Right lobe of liver (tissue), 6 donors: Measurements from ENCODE around the gene LST1. TPM values are rescaled to one million over a fixed set of nuclear protein-coding genes. Genes with fewer than 3 reads are reported as not detected.
A peak's percentile ranks its signal among the peaks of the same experiment; 100 is the strongest.

Experiments
- ATAC-seq, 4 donors: fragments of 200-7000 bp; cut with Tn5 transposase; one replicate each; pipeline ENCODE4 v1.9.1; 2020; ENCODE audit warnings: mild to moderate bottlenecking in 4 of 4, moderate library complexity in 4 of 4
- DNase-seq, 3 donors: peaks; one replicate each; pipeline ENCODE4 v3.0.0-alpha.2; 2020
- H3K27ac ChIP-seq, 3 donors: fragments of 200-600 bp; one replicate each; pipeline ENCODE4 v1.8.0; 2022
- H3K27me3 ChIP-seq, 2 donors: fragments of 200-600 bp; one replicate each; pipeline ENCODE4 v1.8.0; 2022
- H3K36me3 ChIP-seq, 4 donors: fragments of 200-600 bp; sonication (generic) in 1 of 4; one replicate each; pipeline versions ENCODE4 v1.5.1 to v1.8.0; 2017 to 2022; ENCODE audit warnings: control low read depth in 1 of 4
- H3K4me1 ChIP-seq, 4 donors: fragments of 200-600 bp; sonication (generic) in 1 of 4; one replicate each; pipeline versions ENCODE4 v1.5.1 to v1.8.0; 2017 to 2022; ENCODE audit warnings: control low read depth in 1 of 4
- H3K4me3 ChIP-seq, 3 donors: fragments of 200-600 bp; one replicate each; pipeline ENCODE4 v1.8.0; 2022
- H3K9me3 ChIP-seq, 4 donors: fragments of 200-600 bp; sonication (generic) in 1 of 4; one replicate each; pipeline versions ENCODE4 v1.5.1 to v1.8.0; 2017 to 2022; ENCODE audit warnings: control low read depth in 1 of 4
- CTCF ChIP-seq, 4 donors: fragments of 200-600 bp in 3 of 4; fragments of 450-650 bp in 1 of 4; IDR thresholded peaks; one replicate each; pipeline versions ENCODE4 v1.5.1 to v1.8.0; 2016 to 2022; ENCODE audit warnings: antibody characterized with exemption in 4 of 4, mild to moderate bottlenecking in 2 of 4
- POLR2A ChIP-seq: fragments of 450-650 bp; IDR thresholded peaks from one replicate; pipeline ENCODE4 v1.6.1; 2017; ENCODE audit warnings: antibody characterized with exemption, mild to moderate bottlenecking
- WGBS: methylation state at CpG from one replicate; pipeline ENCODE4 v1.1.6; 2018; ENCODE audit warnings: low coverage, low lambda C conversion rate; ENCODE audit not compliant: insufficient coverage; ENCODE audit errors: missing lambda C conversion rate; 5-methylcytosine and 5-hydroxymethylcytosine counted together
- intact Hi-C, 2 donors: fragments of 100-400 bp; cut with DNase I; formaldehyde crosslinking; loops; one replicate each; pipeline versions ENCODE4 v1.11.2 to v1.14.1; 2022
- total RNA-seq, 6 experiments: library from RNA; depleted of rRNA in 2 of 6; stranded (reverse); fragments of >200 nt in 2 of 6; fragmentation: NEBNext Ultra II Directional in 3 of 6; extraction: Animal tissue kit (Norgen Biotek cat#: 25700) in 3 of 6; gene quantifications; one replicate each; pipeline versions ENCODE4 v1.1.0 to v1.2.4, GENCODE V29; 2016 to 2023
- donor health status: DM: no; HTN: yes; CAD: no.
- donor health status: DM: no; HTN: no; CAD: no.
- donor health status: DM: no; HTN: no; CAD: no.
- donor health status: DM: no; HTN: yes; CAD: no.
- donor health status: DM: no; HTN: yes; CAD: no.

LST1 gene
- total RNA-seq, 6 experiments from 2014 or later: 1.5 to 21.5 (median 6.7) TPM

DNA sequence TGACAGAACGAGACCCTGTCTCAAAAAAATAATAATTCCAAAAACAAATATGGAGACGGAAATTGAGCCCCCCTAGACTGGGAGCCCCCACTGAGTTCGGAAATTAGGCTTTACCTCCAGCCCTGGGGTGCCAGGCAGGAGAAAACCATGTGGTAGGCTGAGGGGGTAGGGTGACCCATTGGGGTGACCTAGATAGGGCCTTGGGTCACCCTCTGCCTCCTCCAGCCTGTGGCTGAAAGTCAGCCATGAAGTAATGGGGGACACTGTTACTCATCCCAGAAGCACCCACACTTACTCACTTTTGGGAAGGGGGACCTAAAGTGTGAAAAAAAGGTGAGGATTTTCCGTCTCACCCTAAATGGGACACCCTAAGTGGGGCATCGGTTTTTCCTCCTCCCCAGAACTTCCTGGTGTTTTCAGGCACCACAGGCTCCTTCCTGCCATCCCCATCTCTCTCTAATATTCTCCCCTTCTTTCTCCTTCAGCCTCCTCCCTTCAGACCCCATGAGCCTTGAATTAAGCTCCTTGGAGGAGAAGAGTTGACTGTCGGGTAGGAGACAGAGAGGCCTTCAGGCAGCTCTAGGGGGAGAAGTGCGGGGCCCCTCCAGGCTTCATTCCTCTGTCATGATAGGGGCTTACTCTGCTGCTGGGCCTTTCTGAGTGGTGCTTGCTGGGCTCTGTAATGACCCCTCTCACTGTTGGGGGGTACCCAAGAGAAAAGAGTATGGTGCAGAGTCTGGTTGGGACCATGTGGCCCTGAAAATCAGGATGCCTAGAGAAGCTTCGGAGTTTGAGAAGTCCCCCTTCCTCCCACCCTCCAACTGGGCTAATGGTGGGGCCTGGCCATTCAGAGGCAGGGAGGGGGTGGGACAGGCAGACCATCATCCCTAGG is 6.3 kb upstream of the LST1 start:
- 88% methylated on average over 6 of the region's 8 CpGs for WGBS
- DNase-seq: peak in 1 of 3 donors; percentile 11
- intact Hi-C loops: no loop called here

GRCh38 chr6:31580438-31580740 is 5.7 kb upstream of the LST1 start:
- 38% methylated on average over 11 of the region's 11 CpGs for WGBS
- H3K36me3 ChIP-seq: no peaks in the 10 kb centered on the region
- no peak for ATAC-seq
- TF ChIP-seq CTCF (IDR thresholded peaks at IDR 0.05) (no peak), POLR2A (no peak)
- H3K4me1 ChIP-seq: no peaks in the 10 kb centered on the region
- no peaks in the 10 kb centered on the region for H3K27me3 ChIP-seq
- intact Hi-C loops: no loop called here
- H3K9me3 ChIP-seq: no peaks in the 10 kb centered on the region
- H3K27ac ChIP-seq: peak overlapping the region; percentile 58 to 85 (median 76)
- H3K4me3 ChIP-seq: peak overlapping the region; percentile 66 to 76 (median 68)
- DNase-seq: no peak

More for the DNA sequence above, 6.3 kb upstream of the LST1 start:
- Histone ChIP-seq H3K27me3 (no peaks in the 10 kb centered on the region), H3K27ac (no peak overlapping the region), H3K36me3 (no peaks in the 10 kb centered on the region), H3K4me3 (no peak overlapping the region), H3K4me1 (no peaks in the 10 kb centered on the region), H3K9me3 (no peaks in the 10 kb centered on the region)
- TF ChIP-seq POLR2A (no peak), CTCF (IDR thresholded peaks at IDR 0.05) (no peak)
- no peak for ATAC-seq

DNA sequence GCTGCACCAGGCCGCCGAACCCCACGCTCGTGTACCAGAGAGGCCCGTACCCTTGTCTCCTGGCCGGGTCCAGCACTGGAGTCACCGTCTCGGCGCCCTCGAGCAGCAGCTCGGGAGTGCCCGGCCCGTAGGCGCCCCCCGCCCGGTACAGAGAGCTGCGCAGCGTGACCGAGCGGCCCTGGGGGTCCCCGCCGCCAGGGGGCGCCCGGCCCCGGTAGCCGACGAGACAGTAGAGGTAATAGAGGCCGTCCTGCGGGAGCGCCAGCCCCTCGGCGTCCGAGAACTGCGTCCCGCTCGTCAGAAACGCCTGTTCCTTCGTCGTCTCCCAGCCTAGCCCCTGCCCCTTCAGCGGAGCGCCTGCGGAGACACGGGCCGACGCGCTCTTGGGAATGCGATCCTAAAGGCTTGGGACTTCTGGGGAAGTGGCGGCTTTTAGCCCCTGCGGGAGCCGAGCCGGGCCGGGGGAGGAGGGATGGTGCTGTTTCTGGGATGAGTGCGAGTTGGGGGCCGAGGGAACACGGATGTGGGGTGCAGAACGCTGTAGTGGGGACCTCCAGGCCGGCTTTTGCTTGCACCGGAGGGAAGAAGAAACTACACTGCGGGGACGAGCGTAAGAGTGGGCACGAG is 5.2 kb upstream of the LST1 start:
- Histone ChIP-seq H3K4me3 (peak overlapping the region; percentile 66 to 76 (median 68)), H3K27ac (peak overlapping the region; percentile 58 to 85 (median 76)), H3K4me1 (no peaks in the 10 kb centered on the region), H3K27me3 (no peaks in the 10 kb centered on the region), H3K36me3 (no peaks in the 10 kb centered on the region), H3K9me3 (no peaks in the 10 kb centered on the region)
- 0% methylated on average over 3 of the region's 62 CpGs for WGBS
- DNase-seq: peak; percentile 89 to 92 (median 90)
- ATAC-seq: peak; percentile 95 to 96 (median 96)
- TF ChIP-seq POLR2A: no peak
- TF ChIP-seq CTCF (IDR thresholded peaks at IDR 0.05): peak; percentile 96 to 100 (median 98)
- intact Hi-C loops: no loop called here

- Histone ChIP-seq H3K36me3 (no peaks in the 10 kb centered on the region), H3K9me3 (no peaks in the 10 kb centered on the region), H3K4me1 (no peaks in the 10 kb centered on the region), H3K27me3 (no peaks in the 10 kb centered on the region), H3K27ac (peak overlapping the region; percentile 58 to 85 (median 76)), H3K4me3 (peak overlapping the region; percentile 66 to 76 (median 68))
- WGBS: 28% methylated on average over 5 of the region's 21 CpGs
- intact Hi-C loops: no loop called here
- peak; percentile 33 to 48 (median 45) for ATAC-seq
- DNase-seq: peak in 2 of 3 donors; percentile 51 to 62
- TF ChIP-seq CTCF (IDR thresholded peaks at IDR 0.05): no peak
- TF ChIP-seq POLR2A: no peak
These were observed 4.4 kb upstream of the LST1 start for GRCh38 chr6:31581434-31582229.
